Lower lobe of right lung (tissue), 2 donors: ENCODE results near the gene GRK7. TPM values are rescaled to one million over a fixed set of nuclear protein-coding genes. Genes with fewer than 3 reads are reported as not detected.
A peak's percentile ranks its signal among the peaks of the same experiment; 100 is the strongest.

Source experiments
- ATAC-seq, 2 donors: fragments of 200-7000 bp; cut with Tn5 transposase; one replicate each; pipeline ENCODE4 v1.9.1; 2020 to 2022; ENCODE audit warnings: mild to moderate bottlenecking in 2 of 2, moderate library complexity in 2 of 2
- DNase-seq: peaks from one replicate; pipeline ENCODE4 v3.0.0-alpha.2; 2020
- H3K27ac ChIP-seq: fragments of 200-600 bp; one replicate; pipeline ENCODE4 v1.8.0; 2022
- H3K27me3 ChIP-seq: fragments of 200-600 bp; one replicate; pipeline ENCODE4 v1.8.0; 2022; ENCODE audit warnings: low read depth
- H3K36me3 ChIP-seq: fragments of 200-600 bp; one replicate; pipeline ENCODE4 v1.8.0; 2022; ENCODE audit warnings: mild to moderate bottlenecking
- H3K4me1 ChIP-seq: fragments of 200-600 bp; one replicate; pipeline ENCODE4 v1.8.0; 2022
- H3K4me3 ChIP-seq: fragments of 200-600 bp; one replicate; pipeline ENCODE4 v1.8.0; 2022; ENCODE audit warnings: mild to moderate bottlenecking
- H3K9me3 ChIP-seq: fragments of 200-600 bp; one replicate; pipeline ENCODE4 v1.8.0; 2022
- CTCF ChIP-seq: fragments of 200-600 bp; IDR thresholded peaks from one replicate; pipeline ENCODE4 v1.8.0; 2022; ENCODE audit warnings: antibody characterized with exemption, mild to moderate bottlenecking
- intact Hi-C: fragments of 100-400 bp; cut with DNase I; formaldehyde crosslinking; loops from one replicate; pipeline ENCODE4 v1.11.0; 2022
- total RNA-seq: library from RNA; stranded (reverse); fragmentation: NEBNext Ultra II Directional; extraction: Animal tissue kit (Norgen Biotek cat#: 25700); gene quantifications from one replicate; pipeline ENCODE4 v1.2.1, GENCODE V29; 2021
- donor health status: DM: no; HTN: yes; CAD: no; lungs with severe emphysema.

Gene GRK7
- total RNA-seq, 1 donor from 2014 or later: not detected

GRCh38 chr3:141773676-141774075 lies 10.5 kb downstream of the GRK7 start:
- TF ChIP-seq CTCF: no peak
- no peak for ATAC-seq
- Histone ChIP-seq H3K9me3 (no peaks in the 10 kb centered on the region), H3K36me3 (no peaks in the 10 kb centered on the region), H3K4me3 (no peak overlapping the region), H3K4me1 (no peaks in the 10 kb centered on the region), H3K27ac (no peak overlapping the region), H3K27me3 (no peaks in the 10 kb centered on the region)
- no peak for DNase-seq
- intact Hi-C loops: no loop called here

GRCh38 chr3:141776376-141776775 lies 13.2 kb downstream of the GRK7 start:
- ATAC-seq (no peak), DNase-seq (no peak)
- TF ChIP-seq CTCF: no peak
- Histone ChIP-seq H3K4me3 (no peak overlapping the region), H3K4me1 (no peaks in the 10 kb centered on the region), H3K27me3 (no peaks in the 10 kb centered on the region), H3K36me3 (no peaks in the 10 kb centered on the region), H3K9me3 (no peaks in the 10 kb centered on the region), H3K27ac (no peak overlapping the region)
- intact Hi-C loops: no loop called here

- Histone ChIP-seq H3K9me3 (no peaks in the 10 kb centered on the region), H3K4me1 (no peaks in the 10 kb centered on the region), H3K36me3 (no peaks in the 10 kb centered on the region), H3K27me3 (no peaks in the 10 kb centered on the region), H3K4me3 (no peak overlapping the region), H3K27ac (no peak overlapping the region)
- ATAC-seq (no peak), DNase-seq (no peak)
- no peak for TF ChIP-seq CTCF
- intact Hi-C loops: no loop called here
Observed at GRCh38 chr3:141776885-141777284, 13.7 kb downstream of the GRK7 start.

- H3K4me1 ChIP-seq: no peaks in the 10 kb centered on the region
- TF ChIP-seq CTCF: no peak
- ATAC-seq (peak in 1 of 2 donors; percentile 25), DNase-seq (no peak)
- H3K4me3 ChIP-seq: no peak overlapping the region
- intact Hi-C loops: no loop called here
- no peaks in the 10 kb centered on the region for H3K9me3 ChIP-seq
- H3K27me3 ChIP-seq: no peaks in the 10 kb centered on the region
- no peaks in the 10 kb centered on the region for H3K36me3 ChIP-seq
- no peak overlapping the region for H3K27ac ChIP-seq
Observed at GRCh38 chr3:141777957-141778813, 15.0 kb downstream of the GRK7 start.

- DNase-seq: no peak
- Histone ChIP-seq H3K27ac (no peak overlapping the region), H3K4me3 (no peak overlapping the region), H3K27me3 (no peaks in the 10 kb centered on the region), H3K4me1 (no peaks in the 10 kb centered on the region), H3K9me3 (no peaks in the 10 kb centered on the region), H3K36me3 (no peaks in the 10 kb centered on the region)
- TF ChIP-seq CTCF: no peak
- intact Hi-C loops: no loop called here
- no peak for ATAC-seq
Observed at GRCh38 chr3:141779667-141780066, 16.5 kb downstream of the GRK7 start.
